Gastrocnemius medialis (tissue), 4 donors: Measurements from ENCODE around the gene ATP7B.

Source experiments
- CTCF ChIP-seq, 5 experiments: fragments of 450-650 bp in 3 of 5; fragments of 200-600 bp in 2 of 5; sonication (generic) in 2 of 5; IDR thresholded peaks in 4 of 5; conservative IDR thresholded peaks in 1 of 5; 1 replicate in 4 of 5; 2 replicates in 1 of 5; pipeline ENCODE4 v1.5.1; 2016 to 2019; ENCODE audit warnings: antibody characterized with exemption in 5 of 5, mild to moderate bottlenecking in 3 of 5, moderate library complexity in 3 of 5
- POLR2A ChIP-seq, 2 donors: fragments of 450-650 bp; IDR thresholded peaks; one replicate each; pipeline ENCODE4 v1.6.1; 2017; ENCODE audit warnings: antibody characterized with exemption in 2 of 2, mild to moderate bottlenecking in 2 of 2, moderate library complexity in 2 of 2

- no peak for TF ChIP-seq CTCF (IDR thresholded peaks at IDR 0.05 in 4 of 5, conservative IDR thresholded peaks at IDR 0.05 in 1 of 5)
- TF ChIP-seq POLR2A (IDR thresholded peaks at IDR 0.05) = no peak
Measured at GRCh38 chr13:51967482-51968446, 43.5 kb downstream of the ATP7B start.
